GM21528 (cell line): ENCODE measurements around the gene DRGX.

Experiments
- ATAC-seq: cut with Tn5 transposase; IDR thresholded peaks from one replicate; pipeline ENCODE4 v1.9.1; 2021; ENCODE audit warnings: mild to moderate bottlenecking, moderate library complexity; ENCODE audit not compliant: unreplicated experiment, low FRiP score

Gene DRGX

GRCh38 chr10:49395741-49396665 is at the start of gene DRGX:
DRGX (minus strand) TSS chr10:49396089; CDS start chr10:49395440, 649 bp downstream.
- ATAC-seq, result no peak

GRCh38 chr10:49444349-49444748 is 48.5 kb upstream of the DRGX start:
- no peak for ATAC-seq

GRCh38 chr10:49442863-49443262 is 47.0 kb upstream of the DRGX start:
- ATAC-seq, result no peak

- no peak for ATAC-seq
Measured at GRCh38 chr10:49441488-49442476, 45.9 kb upstream of the DRGX start.

- ATAC-seq, result no peak
Measured at GRCh38 chr10:49435225-49435624, 39.3 kb upstream of the DRGX start.

- no peak for ATAC-seq
Measured at GRCh38 chr10:49433069-49433468, 37.2 kb upstream of the DRGX start.

- no peak for ATAC-seq
Measured at GRCh38 chr10:49431426-49431825, 35.5 kb upstream of the DRGX start.

GRCh38 chr10:49429458-49429857 is 33.6 kb upstream of the DRGX start:
- no peak for ATAC-seq

- no peak for ATAC-seq
Measured at GRCh38 chr10:49426490-49427360, 30.8 kb upstream of the DRGX start.

- ATAC-seq, result no peak
Measured at GRCh38 chr10:49419005-49419404, 23.1 kb upstream of the DRGX start.

- no peak for ATAC-seq
Measured at GRCh38 chr10:49418328-49418727, 22.4 kb upstream of the DRGX start.

- ATAC-seq, result no peak
Measured at GRCh38 chr10:49418053-49418326, 22.1 kb upstream of the DRGX start.

- ATAC-seq, result no peak
Measured at GRCh38 chr10:49417311-49418052, 21.6 kb upstream of the DRGX start.

GRCh38 chr10:49415846-49416245 is 20.0 kb upstream of the DRGX start:
- ATAC-seq, result no peak

GRCh38 chr10:49415109-49415508 is 19.2 kb upstream of the DRGX start:
- ATAC-seq, result no peak

- ATAC-seq, result no peak
Measured at GRCh38 chr10:49414496-49414895, 18.6 kb upstream of the DRGX start.

GRCh38 chr10:49412571-49412970 is 16.7 kb upstream of the DRGX start:
- ATAC-seq, result no peak

- no peak for ATAC-seq
Measured at GRCh38 chr10:49410365-49411074, 14.6 kb upstream of the DRGX start.

GRCh38 chr10:49409755-49410154 is 13.9 kb upstream of the DRGX start:
- no peak for ATAC-seq
